Muscle of leg (tissue), 11 donors: ENCODE data around the gene CDC25B. TPM values are rescaled to one million over a fixed set of nuclear protein-coding genes. Genes with fewer than 3 reads are reported as not detected.

ENCODE experiments used
- DNase-seq: peaks from one replicate; pipeline ENCODE4 v3.0.0; 2013
- H3K27ac ChIP-seq: one replicate; pipeline ENCODE4 v1.5.1; 2013; ENCODE audit warnings: mild to moderate bottlenecking, low read length, control low read depth
- H3K27me3 ChIP-seq: one replicate; pipeline ENCODE4 v1.6.1; 2013; ENCODE audit warnings: low read length; ENCODE audit not compliant: control insufficient read depth, insufficient read depth
- H3K36me3 ChIP-seq: one replicate; pipeline ENCODE4 v1.6.1; 2013; ENCODE audit warnings: low read length; ENCODE audit not compliant: control insufficient read depth, insufficient read depth
- H3K4me1 ChIP-seq: one replicate; pipeline ENCODE4 v1.6.1; 2013; ENCODE audit warnings: low read length; ENCODE audit not compliant: control insufficient read depth, insufficient read depth
- H3K4me3 ChIP-seq: one replicate; pipeline ENCODE4 v1.5.1; 2013; ENCODE audit warnings: low read length, control low read depth
- H3K9me3 ChIP-seq: replicated peaks from 2 replicates; pipeline ENCODE4 v1.6.1; 2013; ENCODE audit warnings: low read depth, low read length; ENCODE audit not compliant: control insufficient read depth
- WGBS: methylation state at CpG from one replicate; pipeline ENCODE4 v1.1.5; 2013; ENCODE audit warnings: missing lambda C conversion rate; ENCODE audit not compliant: insufficient coverage; 5-methylcytosine and 5-hydroxymethylcytosine counted together
- polyA plus RNA-seq, 8 donors: library from polyadenylated mRNA; unstranded; fragments of 120-200 nt; gene quantifications; one replicate each; pipeline versions ENCODE4 v1.2.1 to v1.2.3, GENCODE V29; 2013; ENCODE audit warnings: inconsistent platforms in 1 of 8, low replicate concordance in 1 of 8; ENCODE audit not compliant: insufficient read length in 8 of 8, insufficient read depth in 1 of 8
- total RNA-seq: library from RNA; stranded (reverse); fragments of 120-200 nt; gene quantifications from one replicate; pipeline ENCODE4 v1.2.4, GENCODE V29; 2013

Gene CDC25B
- total and polyA plus RNA-seq, 9 donors, result 37.7 to 118 (median 89.9) TPM

DNA sequence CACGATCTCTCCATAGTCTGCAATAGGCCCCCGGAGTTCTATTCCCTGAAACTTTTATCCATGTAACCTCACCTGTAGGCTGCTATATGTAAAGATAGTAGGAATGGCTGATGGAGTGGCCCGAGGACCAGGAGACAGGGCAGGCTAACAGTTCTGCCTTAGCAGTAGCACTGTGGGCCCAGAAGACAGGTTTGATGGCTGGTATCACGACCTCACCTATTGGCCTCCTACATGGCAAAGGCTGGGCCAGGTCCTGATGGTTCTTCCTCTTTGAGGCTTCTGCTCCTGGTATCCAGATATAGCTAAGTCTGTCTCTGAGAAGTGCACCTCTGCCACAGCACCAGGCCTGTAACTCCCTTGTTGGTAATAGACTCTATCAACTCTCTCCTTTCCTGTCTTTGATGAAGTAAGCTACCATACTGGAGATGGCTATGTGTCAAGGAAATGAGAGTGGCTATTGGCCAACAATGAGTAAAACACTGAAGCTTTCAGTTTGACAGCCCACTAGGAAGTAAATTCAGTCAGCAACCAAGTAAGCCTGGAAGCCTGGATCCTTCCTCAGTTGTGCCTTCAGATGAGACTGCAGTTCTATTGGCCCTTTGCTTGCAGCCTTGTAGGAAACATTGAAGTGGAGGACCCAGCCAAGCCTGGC lies 20.5 kb upstream of the CDC25B start:
- H3K4me1 ChIP-seq, result peaks cover 14% of the 10 kb centered on the region
- 88% methylated on average over 1 of the region's 4 CpGs for WGBS
- H3K27ac ChIP-seq, result no peak overlapping the region
- no peak overlapping the region for H3K4me3 ChIP-seq
- no peaks in the 10 kb centered on the region for H3K36me3 ChIP-seq
- DNase-seq, result no peak
- H3K27me3 ChIP-seq, result peaks cover 31% of the 10 kb centered on the region
- no peaks in the 10 kb centered on the region for H3K9me3 ChIP-seq

DNA sequence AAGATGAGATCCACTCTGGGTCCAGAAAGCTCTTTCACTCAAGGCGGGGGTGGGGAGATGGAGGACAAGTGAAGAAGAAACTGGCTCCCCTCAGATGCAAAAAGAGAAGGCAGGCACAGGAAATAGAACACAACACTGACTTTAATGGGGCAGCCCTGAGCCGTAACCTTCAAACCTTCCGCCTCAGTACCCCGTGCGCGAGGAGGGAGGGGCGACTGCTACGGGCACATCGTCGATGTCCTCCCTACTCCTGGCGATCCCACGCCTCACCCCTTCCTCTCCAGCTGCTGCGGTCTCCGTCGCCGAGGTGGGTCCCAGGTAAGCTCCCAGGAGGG lies 18.8 kb upstream of the CDC25B start:
- peaks cover 31% of the 10 kb centered on the region for H3K27me3 ChIP-seq
- peak overlapping the region; percentile 38 for H3K4me3 ChIP-seq
- H3K4me1 ChIP-seq, result peaks cover 23% of the 10 kb centered on the region
- no peaks in the 10 kb centered on the region for H3K9me3 ChIP-seq
- 10% methylated on average over 9 of the region's 16 CpGs for WGBS
- H3K36me3 ChIP-seq, result peaks cover 3% of the 10 kb centered on the region
- DNase-seq, result no peak
- H3K27ac ChIP-seq, result no peak overlapping the region

- H3K27me3 ChIP-seq, result peaks cover 31% of the 10 kb centered on the region
- DNase-seq, result peak; percentile 50
- no peak overlapping the region for H3K27ac ChIP-seq
- no peaks in the 10 kb centered on the region for H3K9me3 ChIP-seq
- WGBS, result 2% methylated on average over 65 of the region's 70 CpGs
- peak overlapping the region; percentile 38 for H3K4me3 ChIP-seq
- H3K36me3 ChIP-seq, result peaks cover 8% of the 10 kb centered on the region
- peaks cover 23% of the 10 kb centered on the region for H3K4me1 ChIP-seq
These were observed 18.1 kb upstream of the CDC25B start for GRCh38 chr20:3777716-3778629.

- Histone ChIP-seq H3K4me1 (peaks cover 33% of the 10 kb centered on the region), H3K27ac (no peak overlapping the region), H3K36me3 (peaks cover 8% of the 10 kb centered on the region), H3K27me3 (peaks cover 31% of the 10 kb centered on the region), H3K9me3 (no peaks in the 10 kb centered on the region), H3K4me3 (no peak overlapping the region)
- peak; percentile 15 for DNase-seq
- WGBS, result 19% methylated on average over 15 of the region's 18 CpGs
These were observed 17.1 kb upstream of the CDC25B start for GRCh38 chr20:3778976-3779375.

DNA sequence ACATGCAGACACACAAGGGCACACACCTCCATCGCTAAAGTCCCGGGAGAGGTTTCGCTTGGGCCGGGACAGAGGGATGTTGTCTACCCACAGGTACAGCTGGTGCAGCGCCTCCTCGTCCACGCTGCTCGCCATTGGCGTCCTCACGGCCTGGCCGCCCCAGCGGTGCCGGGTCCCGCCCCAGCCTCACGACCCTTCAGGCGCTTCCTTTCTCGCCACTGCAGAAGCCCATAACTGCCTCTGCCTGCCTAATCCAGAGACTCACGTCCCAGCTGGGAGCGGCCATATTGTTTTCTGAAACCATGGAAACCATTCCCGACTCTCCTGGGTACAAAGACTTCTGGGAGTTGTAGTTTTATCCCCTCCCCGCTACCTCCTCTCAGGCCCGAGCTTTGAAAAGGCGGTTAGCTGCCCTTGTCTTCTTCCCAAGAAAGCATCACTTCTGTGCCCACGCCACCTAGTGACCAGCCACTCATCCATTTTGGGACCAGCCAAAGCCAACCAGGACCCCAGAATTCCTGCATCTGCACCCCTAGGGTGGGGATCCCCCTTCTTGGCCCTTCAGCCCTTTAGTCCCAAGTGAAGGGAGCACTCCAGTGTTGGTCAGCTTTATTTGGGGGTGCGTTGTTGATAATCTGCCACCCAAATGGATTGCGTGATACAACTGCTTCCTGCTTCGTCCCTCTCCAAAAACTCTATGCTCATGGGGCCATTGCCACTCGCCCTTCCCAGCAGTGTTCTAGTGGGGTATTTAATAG lies 14.8 kb upstream of the CDC25B start, which contains the start of gene SPEF1:
TSS of gene SPEF1 (minus strand) at position 296 of the 758 bp plus-strand sequence. CDS start at position 135, 161 bp downstream.
- WGBS, result 5% methylated on average over 22 of the region's 28 CpGs
- H3K36me3 ChIP-seq, result peaks cover 20% of the 10 kb centered on the region
- peaks cover 50% of the 10 kb centered on the region for H3K4me1 ChIP-seq
- peak; percentile 97 for DNase-seq
- peak within 1 kb of the TSS; percentile 21 for H3K4me3 ChIP-seq
- peak within 1 kb of the TSS; percentile 25 for H3K27ac ChIP-seq
- H3K9me3 ChIP-seq, result no peaks in the 10 kb centered on the region
- H3K27me3 ChIP-seq, result peaks cover 31% of the 10 kb centered on the region

- 81% methylated on average over 3 of the region's 6 CpGs for WGBS
- H3K9me3 ChIP-seq, result no peaks in the 10 kb centered on the region
- H3K27ac ChIP-seq, result no peak overlapping the region
- peaks cover 47% of the 10 kb centered on the region for H3K4me1 ChIP-seq
- peaks cover 20% of the 10 kb centered on the region for H3K36me3 ChIP-seq
- no peak overlapping the region for H3K4me3 ChIP-seq
- peaks cover 22% of the 10 kb centered on the region for H3K27me3 ChIP-seq
- DNase-seq, result no peak
These were observed 13.5 kb upstream of the CDC25B start for GRCh38 chr20:3782597-3782996.

- peaks cover 17% of the 10 kb centered on the region for H3K27me3 ChIP-seq
- H3K27ac ChIP-seq, result no peak overlapping the region
- no peak overlapping the region for H3K4me3 ChIP-seq
- no peaks in the 10 kb centered on the region for H3K9me3 ChIP-seq
- H3K36me3 ChIP-seq, result peaks cover 20% of the 10 kb centered on the region
- DNase-seq, result peak; percentile 15
- H3K4me1 ChIP-seq, result peaks cover 44% of the 10 kb centered on the region
- 65% methylated on average over 2 of the region's 2 CpGs for WGBS
These were observed 13.0 kb upstream of the CDC25B start for GRCh38 chr20:3783068-3783489.

DNA sequence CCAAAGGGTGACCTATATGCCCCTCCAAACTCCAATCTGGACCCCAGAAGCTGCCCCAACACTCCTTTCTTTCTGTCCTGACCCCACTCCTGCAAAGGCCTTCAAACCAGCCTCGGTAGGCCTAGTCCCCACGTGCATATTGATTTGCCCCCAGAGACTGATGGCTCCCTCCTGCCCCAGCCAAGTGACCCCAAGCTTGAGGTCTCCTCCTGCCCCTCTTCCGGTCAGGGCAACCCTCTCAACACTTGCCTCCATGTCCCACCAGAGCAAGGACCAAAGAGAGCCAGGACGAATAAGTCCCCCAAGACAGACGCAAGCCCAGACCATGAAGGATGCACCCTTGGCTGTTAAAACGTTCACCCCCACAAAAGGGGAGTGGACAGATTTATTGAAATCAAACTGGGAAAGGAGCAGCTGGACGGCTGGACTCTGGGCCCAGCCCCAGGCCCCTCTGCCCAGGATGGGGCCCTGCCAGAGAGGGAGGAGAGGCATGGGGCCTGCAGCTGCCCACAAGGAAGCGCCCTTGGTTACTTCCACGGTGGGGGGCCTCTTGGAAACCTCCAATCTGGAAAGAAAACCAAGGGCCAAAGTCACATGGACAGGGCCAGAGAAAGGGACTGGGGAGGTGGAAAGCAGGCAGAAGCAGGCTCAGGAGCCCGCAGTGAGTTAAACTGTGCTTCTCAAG lies 12.5 kb upstream of the CDC25B start:
- Histone ChIP-seq H3K36me3 (peaks cover 20% of the 10 kb centered on the region), H3K4me1 (peaks cover 39% of the 10 kb centered on the region), H3K4me3 (no peak overlapping the region), H3K9me3 (no peaks in the 10 kb centered on the region), H3K27ac (no peak overlapping the region), H3K27me3 (peaks cover 11% of the 10 kb centered on the region)
- 61% methylated on average over 7 of the region's 10 CpGs for WGBS
- DNase-seq, result peak; percentile 32

GRCh38 chr20:3784216-3784853 lies 11.8 kb upstream of the CDC25B start:
- Histone ChIP-seq H3K36me3 (peaks cover 20% of the 10 kb centered on the region), H3K4me1 (peaks cover 39% of the 10 kb centered on the region), H3K9me3 (no peaks in the 10 kb centered on the region), H3K27me3 (peaks cover 4% of the 10 kb centered on the region), H3K4me3 (no peak overlapping the region), H3K27ac (no peak overlapping the region)
- peak; percentile 34 for DNase-seq
- 86% methylated on average over 16 of the region's 17 CpGs for WGBS
